Breast epithelium (tissue), 3 donors: ENCODE data around the gene MAOB.

Source experiments
- CTCF ChIP-seq, 3 donors: fragments of 450-650 bp; IDR thresholded peaks; one replicate each; pipeline ENCODE4 v1.5.1; 2016 to 2017; ENCODE audit warnings: antibody characterized with exemption in 3 of 3, mild to moderate bottlenecking in 3 of 3, moderate library complexity in 3 of 3
- POLR2A ChIP-seq: fragments of 450-650 bp; IDR thresholded peaks from one replicate; pipeline ENCODE4 v1.6.1; 2016; ENCODE audit warnings: antibody characterized with exemption, mild to moderate bottlenecking, moderate library complexity

GRCh38 chrX:43734444-43734843 lies 147.8 kb downstream of the MAOB start:
- no peak for TF ChIP-seq POLR2A
- TF ChIP-seq CTCF (IDR thresholded peaks at IDR 0.05): no peak
